DMS 273 (cell line): ENCODE results near the gene SEMA3C.

Source experiments
- DNase-seq: peaks from one replicate; lab custom pipeline; 2025; ENCODE audit not compliant: unreplicated experiment; lab: John Stamatoyannopoulos, UW

Gene SEMA3C

GRCh38 chr7:80705130-80705781, 213.6 kb downstream of the SEMA3C start:
- DNase-seq, result no peak

GRCh38 chr7:80703272-80703671, 215.6 kb downstream of the SEMA3C start:
- DNase-seq, result no peak

GRCh38 chr7:80699721-80700256, 219.1 kb downstream of the SEMA3C start:
- no peak for DNase-seq

DNA sequence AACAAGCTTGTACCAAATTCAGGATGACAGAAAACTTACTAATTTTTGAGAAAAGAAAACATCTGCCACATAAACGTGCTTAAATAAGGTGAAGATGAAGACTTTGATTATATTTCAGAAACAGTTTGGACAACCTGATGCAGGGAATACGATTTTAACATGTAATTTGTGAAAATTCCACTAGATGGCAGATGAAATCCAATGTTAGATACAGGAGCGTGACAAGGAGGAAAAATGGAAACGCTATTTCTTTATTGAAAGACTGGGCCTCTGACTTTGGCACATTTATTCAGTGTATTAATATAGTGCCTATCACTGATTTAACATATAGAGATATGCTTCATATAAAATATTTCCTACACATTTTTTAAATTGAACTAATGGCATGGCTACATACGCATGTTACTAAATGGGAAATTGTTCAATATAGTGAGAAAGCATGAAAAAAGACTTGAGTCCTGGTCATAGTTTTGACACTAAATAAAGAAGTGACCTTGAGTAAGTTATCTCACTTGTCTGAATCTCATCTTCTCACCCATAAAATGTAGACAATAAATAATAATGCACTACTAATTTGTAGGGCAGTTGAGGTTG, 219.7 kb downstream of the SEMA3C start:
- peak; percentile 87 for DNase-seq
